UCSD-AML1 (cell line): Measurements from ENCODE around the gene BCL2.

Experiments
- DNase-seq: peaks from one replicate; lab custom pipeline; 2025; ENCODE audit not compliant: unreplicated experiment; lab: John Stamatoyannopoulos, UW

The BCL2 gene

DNA sequence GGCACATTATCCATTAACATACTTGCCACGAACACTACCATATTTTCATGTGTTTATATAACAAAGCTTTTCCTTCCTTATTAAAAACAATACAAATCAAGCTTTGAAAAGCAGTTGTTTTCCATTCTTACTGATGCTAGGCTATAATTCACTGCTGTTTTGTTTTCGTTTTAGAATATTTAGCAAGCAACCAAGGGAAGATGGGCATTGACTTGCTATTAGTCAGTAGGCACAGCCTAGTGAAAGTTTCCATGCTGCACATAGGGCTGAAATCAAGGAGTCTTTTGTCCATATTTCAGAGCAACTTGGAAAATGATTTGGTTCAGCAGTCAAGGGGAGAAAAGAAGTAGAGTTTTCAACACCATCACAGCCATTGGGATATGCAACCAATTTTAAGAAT is 31.3 kb downstream of the BCL2 start:
- no peak for DNase-seq

DNA sequence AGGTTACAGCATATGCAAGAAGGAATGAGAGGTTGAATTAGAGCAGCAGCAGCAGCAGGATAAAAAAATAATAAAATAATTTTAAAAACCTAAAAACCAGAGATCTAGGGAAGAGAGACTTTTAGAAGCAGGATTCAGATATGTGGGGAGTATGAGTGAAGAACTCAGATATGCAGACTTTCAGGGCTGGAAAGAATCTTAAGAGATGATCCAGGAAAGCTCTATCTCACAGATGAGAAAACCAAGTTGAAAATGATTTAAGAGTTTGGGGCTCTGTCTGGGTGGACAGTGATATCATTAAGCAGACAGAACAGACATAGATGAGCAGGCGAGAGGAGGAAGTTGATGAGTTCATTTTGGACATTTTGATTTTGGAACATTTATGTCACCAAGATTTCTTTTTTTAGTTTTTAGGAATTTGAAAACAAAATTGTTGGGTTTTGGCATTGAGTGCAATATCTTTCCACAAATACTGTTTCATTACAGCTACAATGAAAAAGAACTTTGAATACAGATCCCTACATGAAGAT is 31.8 kb downstream of the BCL2 start:
- DNase-seq, result no peak

DNA sequence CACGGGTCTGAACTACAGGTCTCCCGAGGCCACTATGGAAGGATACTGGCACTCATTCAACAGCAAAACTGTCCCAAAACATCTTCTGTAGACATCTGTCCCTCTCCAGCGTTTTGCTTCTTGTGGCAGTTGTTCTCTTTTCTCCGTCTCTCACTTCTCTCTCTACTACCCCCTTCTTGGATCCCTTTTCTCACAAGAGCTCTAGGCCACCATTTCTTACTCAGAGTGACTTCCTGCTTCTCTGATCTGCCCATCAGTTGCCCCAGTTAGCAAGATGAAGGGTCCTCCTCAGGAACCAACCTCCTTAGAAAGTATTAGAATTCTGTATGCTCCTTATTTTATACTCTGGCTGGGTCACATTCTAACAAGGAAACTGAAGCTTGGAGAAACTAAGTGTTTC is 32.6 kb downstream of the BCL2 start:
- DNase-seq, result no peak

- no peak for DNase-seq
Measured at GRCh38 chr18:63284827-63285733, 34.5 kb downstream of the BCL2 start.

- DNase-seq, result no peak
Measured at GRCh38 chr18:63284173-63284799, 35.3 kb downstream of the BCL2 start.

- no peak for DNase-seq
Measured at GRCh38 chr18:63283305-63284094, 36.1 kb downstream of the BCL2 start.

DNA sequence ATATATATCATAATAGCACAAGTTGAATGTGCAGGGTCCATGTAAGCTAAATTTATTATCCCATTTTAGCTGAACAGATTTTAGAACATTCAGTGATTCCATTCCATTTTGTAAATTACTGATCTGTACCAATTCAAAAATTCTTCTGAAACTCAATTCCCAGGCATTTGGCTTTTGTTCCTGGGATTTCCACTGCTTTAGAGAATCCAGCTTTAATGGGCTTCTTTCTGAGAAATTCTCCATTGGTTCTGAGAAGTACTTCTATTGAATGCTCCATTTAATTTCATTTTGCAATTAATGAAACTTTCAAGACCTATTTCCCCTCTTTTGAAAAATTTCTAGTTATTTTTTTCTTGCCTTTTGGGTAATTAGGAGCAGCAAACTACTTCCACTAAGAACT is 36.8 kb downstream of the BCL2 start:
- no peak for DNase-seq

DNA sequence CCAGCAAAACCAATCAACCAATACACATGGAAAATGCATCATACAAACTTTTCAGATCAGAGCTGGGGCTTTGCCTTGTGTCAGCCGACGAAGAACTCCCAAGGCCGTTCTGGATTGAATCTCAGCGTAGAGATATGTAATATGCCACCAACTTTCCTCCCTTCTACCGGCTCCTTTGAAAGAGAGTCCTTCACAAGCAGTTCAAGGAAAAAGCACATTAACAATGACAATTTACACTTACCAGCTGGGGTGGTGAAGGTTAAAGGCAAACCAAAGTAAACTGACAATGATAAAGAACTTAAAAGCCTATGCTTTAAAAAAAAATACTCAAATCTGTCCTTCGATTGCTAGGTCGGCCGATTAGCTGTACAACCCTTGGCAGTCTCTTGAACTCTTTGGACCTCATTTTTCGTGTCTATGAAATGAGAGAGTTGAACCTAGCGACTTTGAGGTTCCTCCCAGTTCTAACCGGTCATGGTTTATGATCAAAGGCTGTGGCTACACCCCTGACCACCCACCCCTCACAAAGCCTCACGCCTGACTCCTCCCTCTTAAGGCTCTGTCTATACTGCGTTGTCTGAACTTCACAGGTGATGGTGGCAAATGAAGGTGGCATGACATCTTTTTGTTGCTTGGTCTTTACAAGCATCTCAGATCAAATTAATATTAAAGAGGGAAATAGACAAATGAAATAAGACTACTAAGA is 46.2 kb downstream of the BCL2 start:
- DNase-seq, result no peak

- DNase-seq, result no peak
Measured at GRCh38 chr18:63272638-63273037, 46.9 kb downstream of the BCL2 start.

- DNase-seq, result peak; percentile 16
Measured at GRCh38 chr18:63271881-63272299, 47.7 kb downstream of the BCL2 start.

DNA sequence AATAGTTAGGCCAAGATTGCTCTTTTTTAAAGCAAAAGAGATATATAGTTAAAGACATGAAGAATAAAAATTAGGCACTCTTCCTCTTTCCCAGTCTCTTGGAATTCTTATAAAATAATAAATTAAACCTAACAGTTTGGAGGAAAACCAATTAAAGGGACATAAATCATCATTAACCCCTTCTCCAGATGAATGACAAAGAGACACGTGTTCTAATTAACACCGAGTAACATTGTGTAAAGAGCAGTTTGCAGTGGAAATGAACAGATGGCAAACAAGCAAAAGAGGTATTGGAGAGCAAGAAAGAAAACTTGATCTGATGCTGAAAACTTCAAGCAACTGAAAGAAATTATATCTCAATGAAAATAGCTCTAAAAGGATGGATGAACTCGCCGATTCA is 48.4 kb downstream of the BCL2 start:
- no peak for DNase-seq

- no peak for DNase-seq
Measured at GRCh38 chr18:63267975-63268721, 51.4 kb downstream of the BCL2 start.

DNA sequence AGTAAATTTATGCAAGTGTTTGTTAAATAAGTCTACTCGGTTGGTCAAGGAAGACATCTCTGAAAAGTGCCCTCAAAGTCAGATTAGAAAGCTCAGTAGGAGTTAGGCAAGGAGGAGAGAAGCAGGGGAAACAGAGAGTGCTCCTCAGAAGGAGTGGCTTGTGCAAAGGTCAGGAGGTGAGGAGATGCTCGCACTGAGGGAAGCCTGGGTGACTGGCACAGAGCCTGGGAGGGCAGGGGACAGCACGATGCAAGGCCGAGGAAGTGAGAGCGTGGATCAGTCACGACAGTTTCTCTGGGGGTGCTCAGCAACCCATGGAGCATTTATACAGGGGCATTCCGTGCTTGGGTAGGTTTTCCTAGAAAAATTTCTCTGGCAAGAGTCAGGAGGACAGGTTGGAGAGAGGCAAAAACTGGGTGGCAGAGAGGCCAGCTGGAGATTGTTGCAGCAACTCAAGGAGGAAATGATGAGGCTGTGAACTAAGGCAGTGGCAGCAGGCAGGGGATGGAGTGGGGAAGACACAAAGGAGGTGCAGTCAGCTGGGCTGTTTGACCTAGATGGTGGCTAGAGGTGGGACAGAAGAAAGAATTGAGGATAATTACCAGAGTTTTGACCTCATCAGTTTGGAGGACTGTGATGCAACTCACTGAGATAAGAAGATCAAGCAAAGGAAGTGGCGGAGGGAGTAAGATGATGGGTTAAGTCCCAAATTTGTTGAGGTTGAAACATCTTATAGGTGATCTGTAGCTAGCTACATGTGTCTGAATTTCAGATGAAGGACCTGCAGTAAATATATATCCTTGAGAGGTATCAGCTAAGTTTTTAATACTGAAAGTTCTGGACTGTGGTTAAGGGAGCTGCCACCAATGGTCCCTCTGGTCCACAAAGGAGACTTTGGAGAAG is 52.4 kb downstream of the BCL2 start:
- DNase-seq, result no peak

DNA sequence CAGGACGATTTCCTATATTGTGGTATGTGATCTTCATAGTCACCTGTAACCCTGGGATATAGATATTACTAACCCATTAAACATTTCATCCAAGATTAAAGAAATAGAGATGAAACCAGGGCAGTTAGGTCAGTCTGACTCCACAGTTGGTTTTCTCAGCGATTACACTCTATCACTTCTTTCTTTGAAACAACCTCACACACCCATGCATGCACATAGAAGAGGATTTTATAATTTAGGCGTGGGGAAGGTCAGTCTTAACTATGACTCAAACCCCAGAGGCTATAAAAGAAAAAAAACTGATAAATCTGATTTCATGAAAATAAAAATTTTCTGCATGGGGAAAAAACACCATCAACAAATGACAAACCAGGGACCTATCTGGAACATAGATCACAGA is 54.2 kb downstream of the BCL2 start:
- DNase-seq, result no peak

DNA sequence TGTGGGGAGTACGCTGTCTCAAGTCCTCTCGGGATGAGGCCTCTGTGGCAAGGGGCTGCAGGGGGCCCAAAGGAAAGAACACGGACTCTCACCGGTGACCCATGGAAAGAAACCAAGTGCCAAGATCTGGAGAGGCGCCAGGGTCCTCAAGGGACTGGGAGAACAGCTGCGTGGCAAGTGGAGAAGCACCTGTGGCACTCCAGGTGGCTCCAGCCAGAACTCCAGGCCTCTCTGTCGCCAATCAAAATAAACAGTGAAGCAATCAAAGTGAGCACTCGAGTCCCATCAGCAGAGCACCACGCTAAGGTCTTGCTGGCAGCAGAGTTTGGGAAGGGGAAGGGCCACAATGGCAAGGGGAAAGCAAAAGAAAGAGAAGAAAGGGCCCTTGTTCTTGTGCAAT is 54.7 kb downstream of the BCL2 start:
- no peak for DNase-seq

DNA sequence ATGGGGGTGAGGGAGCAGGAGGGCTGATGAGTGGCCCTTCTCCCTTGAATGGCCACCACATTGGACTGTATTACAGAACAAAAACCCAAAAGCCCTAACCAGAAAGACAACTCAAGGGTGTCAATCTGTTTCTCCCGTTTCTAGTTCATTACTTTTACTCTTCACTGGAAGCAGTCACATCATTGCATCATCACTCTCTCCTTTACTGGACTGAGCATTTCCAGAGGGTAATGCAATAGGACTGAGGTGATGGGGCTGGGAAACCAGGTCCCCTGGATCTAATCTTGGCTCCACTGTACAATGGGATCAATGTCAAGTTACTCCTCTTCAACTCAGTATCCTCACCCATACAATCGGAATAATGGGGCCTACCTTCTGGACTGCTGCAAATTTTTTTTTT is 56.1 kb downstream of the BCL2 start:
- no peak for DNase-seq

DNA sequence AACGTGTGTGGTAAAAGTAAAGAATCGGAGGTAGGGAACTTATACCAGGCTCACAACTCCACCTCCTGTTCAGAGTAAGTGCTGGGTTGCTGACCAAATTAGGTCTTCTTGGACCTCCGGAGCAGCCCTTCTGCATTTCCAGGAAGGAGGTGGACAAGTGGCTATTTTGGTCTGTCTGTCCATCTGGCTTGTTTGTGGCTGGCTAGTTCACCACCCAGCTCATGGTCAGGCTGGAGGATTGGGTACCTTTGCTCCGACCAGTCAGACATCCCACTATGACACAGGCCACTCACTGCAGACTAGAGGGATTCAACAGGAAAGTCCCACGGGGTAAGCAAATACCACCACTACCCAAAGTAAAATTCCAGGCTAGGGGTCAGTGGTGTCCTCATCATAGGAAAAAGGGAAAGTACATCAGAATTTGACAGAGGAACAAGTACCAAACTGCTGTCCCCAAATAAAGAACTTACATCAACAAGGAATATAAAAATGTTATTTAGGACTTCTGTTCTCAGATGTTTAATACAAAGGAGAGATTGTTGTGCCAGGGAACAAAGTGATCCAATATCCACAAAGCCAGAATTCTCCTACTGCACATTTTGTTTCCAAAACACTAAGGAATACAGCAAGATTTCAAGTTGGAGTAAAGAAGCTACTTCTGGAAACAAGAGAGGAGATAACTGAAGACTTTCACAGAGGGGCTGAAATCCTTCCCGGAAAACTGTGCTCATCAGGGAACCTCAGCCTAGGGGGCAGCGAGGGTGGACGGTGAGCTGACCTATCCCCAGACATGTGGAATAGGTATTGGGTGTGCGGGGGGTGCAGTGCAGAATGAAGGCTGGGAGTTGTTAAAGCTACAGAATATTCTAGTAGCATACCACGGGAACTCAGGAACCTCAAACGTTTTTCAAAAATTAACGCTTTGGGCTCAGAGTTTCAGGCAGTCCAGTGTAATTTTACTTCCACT is 56.9 kb downstream of the BCL2 start:
- no peak for DNase-seq

DNA sequence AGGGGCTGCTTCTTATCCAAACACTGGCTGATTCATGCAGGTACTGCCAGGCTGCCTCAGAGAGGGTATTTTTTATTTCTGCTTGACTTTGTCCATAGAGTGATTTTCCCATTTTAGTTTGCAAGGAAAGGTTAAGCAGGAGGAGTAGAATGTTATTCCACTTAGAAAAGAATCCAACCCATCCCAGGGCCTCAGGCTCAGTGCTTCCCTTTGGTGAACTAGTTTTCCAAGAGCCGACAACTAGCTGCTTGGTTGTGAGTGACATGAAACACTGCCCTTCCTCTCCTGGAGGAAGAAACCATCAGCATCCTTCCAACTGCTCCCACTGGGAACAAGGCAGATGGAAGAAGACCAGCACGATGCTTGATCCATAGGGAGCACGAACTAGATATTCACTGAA is 58.5 kb downstream of the BCL2 start:
- DNase-seq, result no peak
